Measurements from ENCODE around the gene SPATA4. TPM values are rescaled to one million over a fixed set of nuclear protein-coding genes. Genes with fewer than 3 reads are reported as not detected.
"Not testable (repeated sequence)": the region's sequence is repeated elsewhere in the genome, so short reads cannot be mapped to it uniquely, and the experiment has no call there.

SPATA4 gene
- total RNA-seq, 4 donors from 2014 or later = not detected

DNA sequence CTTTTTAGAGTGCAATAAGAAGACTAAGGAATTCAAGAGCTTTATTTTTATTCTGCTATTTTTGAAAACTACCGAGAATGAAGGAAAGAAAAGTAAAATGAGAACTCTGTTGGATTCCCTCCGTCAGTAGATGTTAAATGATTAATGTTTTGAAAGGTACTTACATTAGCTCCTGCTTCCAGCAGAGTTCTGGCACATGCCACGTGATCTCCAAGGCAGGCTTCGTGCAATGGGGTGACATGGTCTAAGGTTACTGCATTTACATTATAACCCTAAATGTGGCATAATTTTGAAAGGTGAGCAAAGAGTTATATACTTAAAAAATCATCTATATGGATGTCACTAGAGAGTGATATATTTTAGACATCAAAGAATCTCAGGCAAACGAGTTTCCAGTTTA lies 26.8 kb upstream of the SPATA4 start:
- Histone ChIP-seq H3K27me3 (no peaks in the 10 kb centered on the region), H3K27ac (no peak overlapping the region), H3K4me3 (no peak overlapping the region), H3K9me3 (no peaks in the 10 kb centered on the region), H3K4me1 (no peaks in the 10 kb centered on the region), H3K36me3 (no peaks in the 10 kb centered on the region)
- WGBS, 2 donors = 53 to 68% methylated on average over 5 of the region's 5 CpGs
- TF ChIP-seq POLR2A (IDR thresholded peaks at IDR 0.05) = no peak
- TF ChIP-seq CTCF (IDR thresholded peaks at IDR 0.05) = no peak
- intact Hi-C loops (cut with DNase I) = no loop called here
- DNase-seq = no peak

DNA sequence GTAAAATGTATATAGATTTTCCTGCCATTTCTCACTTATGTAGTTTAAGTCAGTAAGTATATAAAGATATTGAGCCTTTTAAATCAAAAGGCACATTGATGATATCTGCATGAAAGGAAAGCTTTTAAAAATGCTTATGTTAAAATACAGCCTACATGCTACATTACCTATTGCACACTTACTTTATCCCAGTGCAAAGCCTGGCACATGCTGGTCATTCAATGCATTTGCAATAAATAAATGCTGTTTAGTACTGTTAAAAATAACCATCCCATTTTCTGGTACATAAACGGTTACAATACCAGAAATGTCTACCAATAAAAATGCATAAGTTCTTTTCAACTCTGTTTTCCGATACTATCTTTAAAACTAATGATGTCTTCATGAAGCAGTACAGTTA lies 22.1 kb upstream of the SPATA4 start:
- intact Hi-C loops (cut with DNase I) = no loop called here
- TF ChIP-seq POLR2A (IDR thresholded peaks at IDR 0.05) = no peak
- TF ChIP-seq CTCF (IDR thresholded peaks at IDR 0.05) = no peak
- H3K4me1 ChIP-seq = no peaks in the 10 kb centered on the region
- H3K27me3 ChIP-seq = no peaks in the 10 kb centered on the region
- no peak overlapping the region for H3K4me3 ChIP-seq
- H3K27ac ChIP-seq = no peak overlapping the region
- no peak for DNase-seq
- H3K36me3 ChIP-seq = no peaks in the 10 kb centered on the region
- WGBS, 2 donors = 75 to 76% methylated on average over 2 of the region's 2 CpGs
- no peaks in the 10 kb centered on the region for H3K9me3 ChIP-seq

DNA sequence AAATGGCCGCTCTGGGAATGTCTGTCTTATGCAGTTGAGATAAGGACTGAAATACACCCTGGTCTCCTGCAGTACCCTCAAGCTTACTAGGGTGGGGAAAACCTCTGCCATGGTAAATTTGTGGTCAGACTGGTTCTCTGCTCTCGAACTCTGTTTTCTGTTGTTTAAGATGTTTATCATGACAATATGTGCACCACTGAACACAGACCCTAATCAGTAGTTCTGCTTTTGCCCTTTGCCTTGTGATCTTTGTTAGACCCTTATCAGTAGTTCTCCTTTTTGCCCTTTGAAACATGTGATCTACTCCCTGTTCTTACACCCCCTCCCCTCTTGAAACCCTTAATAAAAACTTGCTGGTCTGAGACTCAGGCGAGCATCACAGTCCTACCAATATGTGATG lies 17.0 kb upstream of the SPATA4 start:
- H3K4me3 ChIP-seq; H3K27me3 ChIP-seq; intact Hi-C loops (cut with DNase I); H3K9me3 ChIP-seq; H3K4me1 ChIP-seq; H3K27ac ChIP-seq; DNase-seq; H3K36me3 ChIP-seq: not testable (repeated sequence)
- 80% methylated on average over 3 of the region's 3 CpGs for WGBS, 2 donors

DNA sequence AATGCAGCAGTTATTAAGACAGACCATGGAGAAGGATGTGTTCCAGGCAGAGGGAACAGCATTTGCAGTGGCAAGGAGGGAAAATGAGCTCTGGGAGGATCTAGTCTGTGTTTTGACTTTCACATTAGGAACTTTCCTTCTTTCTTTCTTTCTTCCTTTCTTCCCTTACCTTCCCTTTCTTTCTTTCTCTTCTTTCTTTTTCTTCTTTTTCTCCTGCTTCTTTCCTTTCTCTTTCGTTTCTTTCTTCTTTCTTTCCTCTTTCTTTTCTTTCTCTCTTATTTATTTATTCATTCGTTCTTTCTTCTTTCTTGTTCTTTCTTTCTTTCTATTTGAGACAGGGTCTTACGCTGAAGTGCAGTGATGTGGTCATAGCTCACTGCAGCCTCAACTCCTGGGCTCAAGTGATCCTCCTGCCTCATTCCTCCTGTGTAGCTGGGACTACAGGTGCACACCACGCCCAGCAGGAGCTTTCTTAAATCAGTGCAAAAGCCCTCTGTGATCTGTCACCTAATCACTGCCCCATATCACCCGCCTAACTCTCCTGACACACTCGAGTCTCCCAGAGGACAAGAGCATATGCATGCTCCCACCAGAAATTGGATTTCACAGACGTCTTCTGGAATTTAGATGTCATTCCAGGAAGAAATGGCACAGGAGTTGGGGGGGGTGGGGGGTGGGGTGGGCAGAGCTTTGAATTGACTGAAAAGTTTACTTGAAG lies 15.4 kb upstream of the SPATA4 start:
- peaks cover 0 to 13% (median 0%) of the 10 kb centered on the region in 4 donors for H3K27me3 ChIP-seq
- TF ChIP-seq POLR2A (IDR thresholded peaks at IDR 0.05) (no peak), CTCF (IDR thresholded peaks at IDR 0.05) (no peak)
- H3K36me3 ChIP-seq = no peaks in the 10 kb centered on the region
- no peak overlapping the region for H3K27ac ChIP-seq
- no peak overlapping the region for H3K4me3 ChIP-seq
- no peaks in the 10 kb centered on the region for H3K9me3 ChIP-seq
- intact Hi-C loops (cut with DNase I) = no loop called here
- DNase-seq = no peak
- H3K4me1 ChIP-seq = no peaks in the 10 kb centered on the region
- 59 to 62% methylated on average over 7 of the region's 7 CpGs for WGBS, 2 donors

DNA sequence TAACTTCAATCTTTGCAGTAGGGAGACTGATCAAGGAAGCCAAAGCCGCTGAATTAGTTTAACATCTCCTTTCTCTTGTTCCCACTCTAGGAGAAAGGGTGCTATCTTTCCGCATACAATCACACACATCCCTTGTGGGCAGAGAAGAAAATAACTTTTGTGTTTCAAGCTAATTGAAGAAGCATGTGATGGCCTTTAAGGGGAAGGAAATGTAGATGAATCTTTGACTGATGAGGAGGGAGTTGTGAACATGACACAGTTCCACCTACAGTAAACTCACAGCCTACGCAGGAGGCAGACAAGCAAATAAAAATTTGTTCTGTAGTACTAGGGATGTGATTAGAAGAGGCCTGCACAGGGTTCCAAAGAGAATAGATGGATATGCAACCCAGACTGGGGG lies 14.7 kb upstream of the SPATA4 start:
- H3K4me3 ChIP-seq = no peak overlapping the region
- H3K36me3 ChIP-seq = no peaks in the 10 kb centered on the region
- intact Hi-C loops (cut with DNase I) = no loop called here
- peaks cover 0 to 13% (median 0%) of the 10 kb centered on the region in 4 donors for H3K27me3 ChIP-seq
- H3K4me1 ChIP-seq = no peaks in the 10 kb centered on the region
- H3K27ac ChIP-seq = no peak overlapping the region
- WGBS, 2 donors = 79 to 84% methylated on average over 3 of the region's 3 CpGs
- TF ChIP-seq POLR2A (IDR thresholded peaks at IDR 0.05) (no peak), CTCF (IDR thresholded peaks at IDR 0.05) (no peak)
- H3K9me3 ChIP-seq = no peaks in the 10 kb centered on the region
- no peak for DNase-seq

DNA sequence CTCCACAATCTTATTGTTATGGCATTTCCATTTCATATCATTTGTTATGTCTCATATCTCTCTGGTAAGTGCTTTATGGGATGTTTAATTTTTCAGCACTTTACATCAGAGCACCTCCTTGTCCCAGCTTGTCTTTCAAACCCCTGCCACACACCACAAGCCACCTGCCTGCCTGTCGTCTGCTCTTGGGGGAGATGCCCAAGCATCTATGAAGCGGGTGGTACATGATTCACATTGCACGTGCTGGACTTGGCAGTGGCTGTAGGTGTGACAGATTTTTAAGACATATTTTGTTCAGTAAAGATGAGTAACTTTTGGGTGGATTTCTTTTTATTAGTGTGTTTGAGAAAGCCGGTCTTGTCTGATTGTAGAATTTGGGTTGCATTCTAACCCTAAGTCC lies 14.2 kb upstream of the SPATA4 start:
- TF ChIP-seq POLR2A (IDR thresholded peaks at IDR 0.05) (no peak), CTCF (IDR thresholded peaks at IDR 0.05) (no peak)
- H3K27ac ChIP-seq = no peak overlapping the region
- peaks cover 0 to 13% (median 0%) of the 10 kb centered on the region in 4 donors for H3K27me3 ChIP-seq
- intact Hi-C loops (cut with DNase I) = no loop called here
- 89 to 91% methylated on average over 3 to 4 of the region's 4 CpGs for WGBS, 2 donors
- no peak overlapping the region for H3K4me3 ChIP-seq
- no peaks in the 10 kb centered on the region for H3K9me3 ChIP-seq
- H3K36me3 ChIP-seq = no peaks in the 10 kb centered on the region
- no peaks in the 10 kb centered on the region for H3K4me1 ChIP-seq
- no peak for DNase-seq

Data from esophagus squamous epithelium (tissue), 5 donors.